HG02981 (cell line): ENCODE results near the gene PKIG.

Experiments
- ATAC-seq: cut with Tn5 transposase; IDR thresholded peaks from one replicate; pipeline ENCODE4 v1.9.1; 2021; ENCODE audit warnings: mild to moderate bottlenecking, moderate library complexity; ENCODE audit not compliant: unreplicated experiment

The PKIG gene

DNA sequence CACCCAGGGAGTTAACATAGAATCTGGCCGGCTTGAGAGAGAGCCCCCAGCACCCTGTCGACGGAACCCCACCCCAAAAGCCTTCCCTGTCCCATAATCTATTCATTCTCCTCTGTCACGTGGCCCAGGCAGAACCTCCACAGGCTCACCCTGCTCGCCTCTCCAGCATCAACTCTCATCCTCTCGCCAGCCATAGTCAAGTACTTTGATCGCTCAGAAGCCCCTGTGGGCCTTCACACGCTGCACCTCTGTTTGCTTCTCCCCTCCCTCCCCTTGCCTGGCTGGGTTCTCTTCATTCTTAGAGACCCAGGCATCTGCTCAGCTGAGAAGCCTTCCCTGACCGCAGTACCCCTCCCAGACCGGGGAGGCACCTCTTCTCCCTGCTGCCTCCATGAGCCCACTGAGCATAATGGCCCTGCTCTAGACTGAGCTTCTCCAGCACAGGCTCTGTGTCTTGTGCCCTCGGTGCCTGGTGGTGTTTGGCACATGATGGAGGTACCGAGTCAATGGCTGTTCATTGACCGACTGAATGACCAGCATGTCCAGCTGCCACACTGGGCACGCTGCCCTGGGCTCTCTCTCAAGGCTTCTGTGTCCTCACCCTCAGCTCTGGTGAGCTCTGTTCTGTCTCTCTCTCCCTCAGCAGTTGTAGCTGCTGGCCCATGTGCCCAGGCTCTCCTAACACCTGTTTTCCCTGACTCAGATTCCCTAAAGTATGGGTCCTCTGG lies 33.7 kb downstream of the PKIG start:
- no peak for ATAC-seq

DNA sequence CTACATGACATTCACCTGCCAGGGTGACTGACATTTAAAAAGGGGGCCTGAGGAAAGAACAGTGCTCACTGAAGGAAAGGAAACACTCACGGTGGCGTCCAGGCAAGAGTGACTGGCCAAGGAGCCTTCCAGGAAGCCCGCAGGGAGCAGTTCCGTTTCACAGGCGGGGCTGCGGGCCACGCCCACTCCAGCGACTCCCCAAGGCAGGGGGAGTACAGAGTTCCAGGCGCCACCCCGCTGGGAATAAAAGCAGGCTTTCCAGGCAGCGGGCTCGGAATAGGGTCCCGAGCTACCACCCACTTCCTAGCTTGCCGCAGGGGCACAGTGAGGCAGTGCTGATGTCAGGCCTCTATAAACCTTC lies 34.2 kb downstream of the PKIG start:
- ATAC-seq, result no peak

DNA sequence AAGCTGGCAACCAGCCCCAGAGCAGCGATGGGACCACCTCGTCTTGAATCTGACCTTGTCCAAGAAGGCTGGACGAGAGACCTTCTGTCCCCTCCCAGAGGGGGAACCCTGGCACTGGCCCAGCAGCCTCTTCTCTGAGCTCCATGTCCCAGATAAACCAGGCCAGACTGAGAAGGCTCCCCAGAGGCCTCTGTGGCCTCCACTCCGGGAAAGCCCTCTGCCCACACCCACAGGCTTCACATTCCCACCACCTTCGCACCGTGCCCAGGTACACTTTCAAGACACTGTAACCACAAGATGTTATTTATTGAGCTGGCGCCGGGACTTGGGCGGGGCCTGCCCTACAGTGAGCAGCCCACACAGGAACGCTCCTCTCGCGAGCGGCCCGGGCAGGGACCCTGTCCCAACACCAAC lies 35.9 kb downstream of the PKIG start:
- ATAC-seq, result no peak

GRCh38 chr20:44619294-44619693 lies 36.9 kb downstream of the PKIG start:
- ATAC-seq, result no peak

GRCh38 chr20:44620030-44620429 lies 37.7 kb downstream of the PKIG start:
- no peak for ATAC-seq

- no peak for ATAC-seq
These were observed 38.9 kb downstream of the PKIG start for GRCh38 chr20:44621325-44621724.

DNA sequence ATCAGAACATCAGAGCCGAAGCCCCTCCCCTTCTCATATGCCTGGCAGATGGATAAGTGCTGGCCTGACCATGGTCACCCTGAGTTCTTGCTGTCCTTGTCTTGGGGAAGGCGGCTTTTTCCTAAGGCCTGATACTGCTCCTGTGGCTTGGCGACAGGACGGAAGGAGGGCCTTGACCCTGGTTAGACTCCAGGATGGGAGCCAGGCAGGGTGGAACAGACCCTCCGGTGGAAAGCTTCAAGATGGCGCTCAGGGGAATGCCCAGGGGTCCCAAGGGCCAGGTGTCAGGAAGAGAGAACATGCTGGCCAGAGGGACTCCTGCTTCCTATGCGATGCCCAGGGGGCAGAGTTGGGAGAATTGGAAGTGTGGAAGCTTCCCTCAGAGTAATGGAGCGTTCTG lies 39.6 kb downstream of the PKIG start:
- no peak for ATAC-seq

- ATAC-seq, result no peak
These were observed 40.3 kb downstream of the PKIG start for GRCh38 chr20:44622501-44623270.

GRCh38 chr20:44624152-44624551 lies 41.8 kb downstream of the PKIG start:
- ATAC-seq, result no peak

GRCh38 chr20:44624743-44625271 lies 42.4 kb downstream of the PKIG start:
- no peak for ATAC-seq

GRCh38 chr20:44625361-44625760 lies 43.0 kb downstream of the PKIG start:
- no peak for ATAC-seq

DNA sequence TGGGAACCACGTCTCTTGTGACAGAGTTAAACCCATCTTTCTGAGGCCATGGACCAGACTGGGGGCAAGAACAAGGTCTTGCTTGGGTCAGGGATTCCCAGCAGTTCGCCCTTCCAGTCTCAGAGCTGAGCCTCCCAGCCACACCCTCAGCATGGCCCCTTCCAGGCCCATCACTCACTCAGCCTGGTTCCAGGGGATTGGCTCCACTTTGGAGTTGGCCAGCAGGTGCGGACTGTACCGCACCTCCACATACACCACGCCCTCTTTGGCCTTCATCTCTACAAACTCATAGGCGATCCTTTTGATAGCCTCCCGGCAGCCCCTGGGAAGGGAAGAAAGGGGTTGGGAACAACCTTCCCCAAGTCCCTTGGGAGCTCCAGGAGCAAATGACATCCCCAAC lies 43.9 kb downstream of the PKIG start:
- ATAC-seq, result no peak

DNA sequence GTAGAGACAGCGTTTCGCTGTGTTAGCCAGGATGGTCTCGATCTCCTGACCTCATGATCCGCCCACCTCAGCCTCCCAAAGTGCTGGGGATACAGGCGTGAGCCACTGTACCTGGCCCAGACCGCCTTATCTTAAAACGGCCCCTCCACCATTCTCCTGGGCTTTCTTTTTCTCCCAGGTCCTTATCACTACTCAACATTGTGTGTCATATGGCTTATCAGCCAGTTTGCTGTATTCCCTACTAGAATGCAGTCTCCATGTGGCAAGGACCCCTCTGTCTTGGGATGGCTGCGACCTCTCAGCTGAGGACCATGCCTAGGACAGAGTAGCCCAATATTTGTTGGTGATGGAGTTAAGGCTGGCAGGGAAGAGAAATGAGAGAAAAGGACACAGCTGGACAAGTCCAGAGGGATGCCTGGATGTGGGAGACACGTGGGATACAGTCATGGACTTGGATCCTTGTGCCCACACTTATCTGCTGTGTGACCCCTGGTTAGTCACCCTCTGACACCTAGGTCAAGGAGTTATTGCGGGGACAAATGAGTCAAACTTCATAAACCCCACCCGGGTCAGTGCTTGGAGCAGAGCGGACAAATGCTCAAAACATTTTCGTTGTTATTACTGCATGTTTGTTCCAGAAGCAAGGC lies 45.1 kb downstream of the PKIG start:
- ATAC-seq, result no peak

- ATAC-seq, result no peak
These were observed 46.6 kb downstream of the PKIG start for GRCh38 chr20:44629017-44629385.

DNA sequence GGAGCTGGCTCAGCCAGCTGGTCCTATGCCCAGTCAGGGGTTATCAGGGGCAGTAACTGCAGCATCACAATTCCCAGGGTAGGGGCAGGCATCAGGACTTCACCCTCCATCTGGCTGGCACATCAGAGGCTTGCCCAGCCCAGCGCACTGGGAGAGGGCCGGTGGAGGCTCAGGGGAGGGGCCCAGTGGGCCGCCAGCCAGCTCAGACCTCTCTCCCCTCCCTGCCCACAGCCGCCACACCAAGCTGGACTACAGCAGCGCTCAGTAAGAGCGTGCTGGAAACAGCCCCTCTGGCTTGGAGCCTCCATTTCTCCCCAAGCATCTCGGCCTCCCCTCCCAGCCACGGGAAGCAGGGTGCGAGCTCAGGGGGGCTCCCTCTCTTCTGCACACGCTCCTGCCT lies 47.2 kb downstream of the PKIG start:
- no peak for ATAC-seq

DNA sequence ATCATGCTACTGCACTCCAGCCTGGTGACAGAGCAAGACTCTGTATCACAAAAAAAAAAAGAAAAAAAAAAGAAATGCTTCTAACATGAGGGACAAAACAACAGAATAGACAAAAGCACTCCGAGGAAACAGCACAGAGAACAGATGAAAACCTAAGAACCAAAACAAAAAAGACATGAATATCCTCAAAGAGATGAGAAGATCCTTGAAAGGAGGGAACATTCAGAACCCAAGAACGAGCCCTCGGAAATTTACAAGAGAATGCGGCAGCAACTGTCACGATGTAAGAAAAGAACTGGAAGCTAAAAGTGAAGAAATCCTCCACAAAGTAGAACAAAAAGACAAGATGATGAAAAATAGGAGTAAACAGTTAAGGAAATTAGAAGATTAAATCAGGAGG lies 47.9 kb downstream of the PKIG start:
- no peak for ATAC-seq

DNA sequence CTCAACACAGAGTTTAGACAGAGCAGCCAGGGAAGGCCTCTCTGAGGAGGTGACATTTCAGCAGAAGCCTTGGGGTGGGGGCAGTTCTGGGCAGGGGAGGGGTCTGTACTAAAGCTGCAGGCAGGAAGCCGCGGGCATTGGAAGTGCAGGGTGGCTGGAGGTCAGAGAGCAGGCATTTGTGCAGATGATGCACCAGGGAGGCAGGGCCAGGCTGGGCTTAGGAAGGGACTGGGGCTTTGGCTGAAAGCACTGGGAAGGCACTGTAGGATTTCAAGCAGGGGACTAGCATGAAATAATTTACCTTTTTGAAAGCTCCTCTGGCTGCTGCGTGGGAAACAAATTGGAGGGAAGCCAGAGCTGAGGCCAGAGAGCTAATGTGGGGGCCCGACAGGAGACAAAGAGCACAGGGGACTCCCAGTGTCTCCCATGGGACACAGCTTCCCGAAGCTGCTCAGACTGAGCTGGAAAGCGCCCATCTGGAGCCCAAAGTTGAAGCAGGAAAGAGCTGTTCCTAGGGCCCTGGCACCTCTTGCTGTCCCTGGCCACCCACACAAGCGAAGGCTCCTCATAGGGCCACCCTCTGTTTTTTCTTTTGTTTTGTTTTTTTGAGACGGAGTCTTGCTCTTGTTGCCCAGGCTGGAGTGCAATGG lies 49.8 kb downstream of the PKIG start:
- no peak for ATAC-seq

DNA sequence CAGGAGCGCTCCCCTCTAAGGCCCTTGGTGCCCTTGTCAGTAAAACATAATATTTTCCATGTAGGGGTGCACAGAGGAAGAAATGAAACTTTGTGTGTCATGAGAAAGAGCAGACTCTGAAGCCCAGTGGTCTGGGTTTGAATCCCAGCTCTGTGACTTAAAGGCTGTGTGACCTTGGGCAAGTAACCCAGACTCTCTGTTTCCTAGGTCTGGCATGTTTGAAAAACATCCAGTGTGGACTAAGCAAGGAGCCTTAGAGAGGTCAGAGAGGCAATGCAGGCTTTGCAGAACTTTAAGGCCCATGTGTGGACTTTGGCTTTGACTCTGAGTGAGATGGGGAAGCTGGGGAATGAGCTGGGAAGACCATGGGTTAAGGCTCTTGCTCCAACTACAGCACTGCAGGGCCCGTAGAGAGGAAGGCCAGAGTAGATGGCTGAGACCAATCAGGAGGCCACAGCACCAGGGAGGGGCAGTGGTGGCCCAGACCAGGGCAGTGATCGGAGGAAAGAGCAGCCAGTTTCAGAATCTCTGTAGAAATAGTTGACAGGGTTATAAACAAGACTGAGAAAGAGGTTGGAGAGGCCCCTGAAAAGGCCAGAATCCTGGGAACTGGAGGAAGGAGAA lies 50.9 kb downstream of the PKIG start:
- ATAC-seq, result no peak

DNA sequence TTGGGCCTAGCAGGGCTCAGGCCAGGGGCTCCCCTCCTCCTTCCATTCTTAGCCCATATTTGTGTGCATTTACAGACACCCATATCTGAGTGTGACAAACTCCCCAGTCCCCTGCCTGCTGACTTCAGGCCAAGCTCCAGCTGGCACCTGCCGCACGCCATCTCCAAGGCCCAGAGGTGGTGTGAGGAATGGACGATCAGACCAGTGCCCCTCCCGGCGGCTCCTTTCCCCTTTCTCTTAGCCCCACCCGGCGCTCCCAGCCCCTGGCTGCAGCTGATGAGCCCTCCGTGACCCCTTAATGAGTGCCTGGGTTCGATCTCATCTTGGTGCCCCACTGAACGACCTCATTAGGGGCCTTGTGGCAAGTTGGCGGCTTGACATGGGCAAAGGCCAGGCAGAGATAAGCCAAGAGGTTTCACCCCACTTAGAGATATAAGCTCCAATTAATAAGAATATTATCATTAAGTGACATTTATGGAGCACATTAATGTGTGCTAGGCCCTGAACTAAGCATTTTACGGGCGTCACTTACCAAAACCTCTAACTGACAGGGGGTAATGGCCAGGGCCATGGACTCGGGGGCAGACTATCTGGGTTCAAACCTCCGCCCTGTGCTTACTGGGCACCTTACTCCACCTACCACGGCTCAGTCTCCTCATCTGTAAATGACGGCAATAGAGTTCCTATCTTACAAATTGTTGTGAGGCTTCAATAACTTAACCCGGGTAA lies 51.7 kb downstream of the PKIG start:
- ATAC-seq, result no peak

GRCh38 chr20:44635877-44636276 lies 53.5 kb downstream of the PKIG start:
- ATAC-seq, result no peak
